IPS-15b (cell line): ENCODE data around the gene CBX8.

ENCODE experiments used
- H3K27me3 ChIP-seq: one replicate; pipeline ENCODE4 v1.6.1; 2013; ENCODE audit warnings: low read length; ENCODE audit not compliant: control insufficient read depth, insufficient read depth
- H3K36me3 ChIP-seq: one replicate; pipeline ENCODE4 v1.6.1; 2013; ENCODE audit warnings: low read length; ENCODE audit not compliant: control insufficient read depth, insufficient read depth
- H3K4me1 ChIP-seq: one replicate; pipeline ENCODE4 v1.6.1; 2013; ENCODE audit warnings: mild to moderate bottlenecking, low read length; ENCODE audit not compliant: control insufficient read depth, insufficient read depth
- H3K4me3 ChIP-seq: one replicate; pipeline ENCODE4 v1.5.1; 2013; ENCODE audit warnings: low read depth, low read length
- H3K9ac ChIP-seq: one replicate; pipeline ENCODE4 v1.6.1; 2013; ENCODE audit warnings: low read depth, mild to moderate bottlenecking, low read length
- H3K9me3 ChIP-seq: one replicate; pipeline ENCODE4 v1.6.1; 2013; ENCODE audit warnings: mild to moderate bottlenecking, low read length; ENCODE audit not compliant: control insufficient read depth, insufficient read depth

The CBX8 gene

DNA sequence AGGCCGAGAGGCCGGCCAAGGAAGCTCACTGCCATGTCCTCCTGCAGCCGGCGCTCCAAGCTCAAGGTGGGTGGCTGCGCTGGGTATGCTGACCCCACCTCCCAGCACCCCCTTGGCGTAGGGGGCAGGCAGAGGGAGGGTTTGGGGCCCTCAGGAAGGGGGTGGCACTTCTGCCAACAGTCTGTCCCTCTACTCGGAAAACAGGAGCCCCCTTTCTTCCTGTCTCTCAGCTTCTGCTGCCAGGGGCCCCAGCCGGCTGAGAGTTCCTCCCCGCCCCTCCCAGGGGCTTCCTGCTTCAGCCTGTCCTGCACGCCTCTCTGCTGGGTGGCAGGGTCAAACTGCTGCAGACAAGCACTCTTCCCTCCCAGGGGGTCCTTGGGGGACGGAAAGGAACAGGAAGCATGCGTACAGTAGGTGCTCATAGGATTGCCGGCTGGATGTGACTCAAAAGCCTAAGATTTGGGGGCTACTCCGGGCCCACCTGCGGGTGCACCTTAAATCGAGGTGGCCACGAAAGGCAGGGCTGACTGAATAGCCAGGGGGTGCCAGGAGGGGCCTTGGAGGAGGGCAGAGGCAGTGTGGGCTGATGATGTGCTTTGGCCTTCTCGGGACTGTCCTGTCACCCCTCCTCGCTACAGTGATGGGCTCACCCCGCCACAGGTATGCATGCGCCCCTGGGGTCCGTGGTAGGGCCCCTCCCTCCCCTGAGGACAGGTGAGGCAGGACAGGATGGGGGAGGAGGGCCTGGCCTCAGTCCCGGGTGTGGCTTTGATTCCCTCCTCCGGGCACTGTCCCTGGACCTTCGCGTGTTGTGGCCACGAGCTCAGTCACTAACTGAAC is 14.9 kb downstream of the CBX8 start:
- peaks cover 1% of the 10 kb centered on the region for H3K27me3 ChIP-seq
- H3K4me1 ChIP-seq, result peaks cover 4% of the 10 kb centered on the region
- no peak overlapping the region for H3K4me3 ChIP-seq
- H3K36me3 ChIP-seq, result peaks cover 40% of the 10 kb centered on the region
- H3K9me3 ChIP-seq, result no peaks in the 10 kb centered on the region
- H3K9ac ChIP-seq, result no peak overlapping the region

GRCh38 chr17:79781012-79781650 is 15.7 kb downstream of the CBX8 start:
- H3K36me3 ChIP-seq, result peaks cover 40% of the 10 kb centered on the region
- H3K4me1 ChIP-seq, result peaks cover 8% of the 10 kb centered on the region
- H3K9ac ChIP-seq, result no peak overlapping the region
- no peak overlapping the region for H3K4me3 ChIP-seq
- H3K27me3 ChIP-seq, result peaks cover 6% of the 10 kb centered on the region
- no peaks in the 10 kb centered on the region for H3K9me3 ChIP-seq

- peaks cover 8% of the 10 kb centered on the region for H3K4me1 ChIP-seq
- H3K9ac ChIP-seq, result no peak overlapping the region
- peaks cover 34% of the 10 kb centered on the region for H3K36me3 ChIP-seq
- no peaks in the 10 kb centered on the region for H3K9me3 ChIP-seq
- H3K27me3 ChIP-seq, result peaks cover 18% of the 10 kb centered on the region
- peak overlapping the region; percentile 72 for H3K4me3 ChIP-seq
Observed at GRCh38 chr17:79779661-79780365, 17.1 kb downstream of the CBX8 start.

GRCh38 chr17:79779084-79779529 is 17.8 kb downstream of the CBX8 start:
- Histone ChIP-seq H3K9ac (no peak overlapping the region), H3K4me3 (peak overlapping the region; percentile 72), H3K36me3 (peaks cover 27% of the 10 kb centered on the region), H3K27me3 (peaks cover 18% of the 10 kb centered on the region), H3K9me3 (no peaks in the 10 kb centered on the region), H3K4me1 (peaks cover 8% of the 10 kb centered on the region)

GRCh38 chr17:79778504-79779083 is 18.3 kb downstream of the CBX8 start:
- H3K9ac ChIP-seq, result no peak overlapping the region
- no peaks in the 10 kb centered on the region for H3K9me3 ChIP-seq

GRCh38 chr17:79777894-79778503 is 18.9 kb downstream of the CBX8 start, which contains the start of gene CBX2:
TSS of gene CBX2 (plus strand) at chr17:79778148. CDS start at chr17:79778236, 88 bp downstream.
- Histone ChIP-seq H3K4me3 (peak within 1 kb of the TSS; percentile 72), H3K27me3 (peaks cover 18% of the 10 kb centered on the region), H3K9ac (peak within 1 kb of the TSS; percentile 37), H3K9me3 (no peaks in the 10 kb centered on the region), H3K36me3 (peaks cover 21% of the 10 kb centered on the region), H3K4me1 (peaks cover 8% of the 10 kb centered on the region)

More at GRCh38 chr17:79778504-79779083, 18.3 kb downstream of the CBX8 start:
- Histone ChIP-seq H3K4me1 (peaks cover 8% of the 10 kb centered on the region), H3K4me3 (peak overlapping the region; percentile 72), H3K27me3 (peaks cover 18% of the 10 kb centered on the region), H3K36me3 (peaks cover 23% of the 10 kb centered on the region)

GRCh38 chr17:79777120-79777893 is 19.6 kb downstream of the CBX8 start:
- Histone ChIP-seq H3K36me3 (peaks cover 16% of the 10 kb centered on the region), H3K4me1 (peaks cover 8% of the 10 kb centered on the region), H3K9ac (peak overlapping the region; percentile 37), H3K9me3 (no peaks in the 10 kb centered on the region), H3K4me3 (peak overlapping the region; percentile 58), H3K27me3 (peaks cover 18% of the 10 kb centered on the region)

DNA sequence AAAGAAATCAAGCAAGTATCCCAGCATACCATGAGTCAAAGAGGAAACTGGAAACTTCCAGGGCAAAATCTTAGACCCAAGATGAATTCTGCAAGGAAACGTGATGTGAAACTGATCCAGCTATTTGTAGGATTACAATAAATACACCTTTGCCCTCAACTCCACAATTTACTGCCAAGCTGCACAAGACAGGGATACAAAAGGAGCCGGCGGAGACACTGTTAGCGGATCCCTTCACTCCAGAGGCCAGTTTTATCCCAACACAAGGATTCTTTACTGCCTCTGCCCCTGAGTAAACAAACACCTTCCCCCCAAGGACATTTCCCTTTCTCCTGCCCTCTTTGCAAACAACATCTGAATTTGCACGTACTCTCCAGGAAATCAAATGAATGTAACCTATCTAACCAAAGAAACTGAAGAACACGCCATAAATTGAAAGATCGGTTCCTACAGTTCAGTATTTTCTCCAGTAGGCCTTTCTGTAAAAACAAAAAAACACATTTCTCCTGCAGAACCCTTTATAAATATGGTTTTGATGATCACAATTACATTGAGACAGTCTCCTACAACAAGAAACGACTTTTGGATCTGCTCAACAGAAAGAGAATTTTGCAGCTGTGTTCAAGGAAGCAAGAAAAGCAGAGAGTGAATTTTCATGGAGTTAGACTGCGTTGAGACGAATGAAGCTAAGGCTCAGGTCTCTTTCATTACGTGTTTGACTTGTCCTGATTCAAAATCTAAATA is 20.3 kb downstream of the CBX8 start:
- H3K27me3 ChIP-seq, result peaks cover 18% of the 10 kb centered on the region
- H3K4me1 ChIP-seq, result peaks cover 8% of the 10 kb centered on the region
- peak overlapping the region; percentile 58 for H3K4me3 ChIP-seq
- no peak overlapping the region for H3K9ac ChIP-seq
- peaks cover 8% of the 10 kb centered on the region for H3K36me3 ChIP-seq
- H3K9me3 ChIP-seq, result no peaks in the 10 kb centered on the region

GRCh38 chr17:79775632-79776031 is 21.2 kb downstream of the CBX8 start:
- Histone ChIP-seq H3K36me3 (peaks cover 7% of the 10 kb centered on the region), H3K9me3 (no peaks in the 10 kb centered on the region), H3K9ac (no peak overlapping the region), H3K27me3 (peaks cover 18% of the 10 kb centered on the region), H3K4me1 (peaks cover 8% of the 10 kb centered on the region), H3K4me3 (no peak overlapping the region)

DNA sequence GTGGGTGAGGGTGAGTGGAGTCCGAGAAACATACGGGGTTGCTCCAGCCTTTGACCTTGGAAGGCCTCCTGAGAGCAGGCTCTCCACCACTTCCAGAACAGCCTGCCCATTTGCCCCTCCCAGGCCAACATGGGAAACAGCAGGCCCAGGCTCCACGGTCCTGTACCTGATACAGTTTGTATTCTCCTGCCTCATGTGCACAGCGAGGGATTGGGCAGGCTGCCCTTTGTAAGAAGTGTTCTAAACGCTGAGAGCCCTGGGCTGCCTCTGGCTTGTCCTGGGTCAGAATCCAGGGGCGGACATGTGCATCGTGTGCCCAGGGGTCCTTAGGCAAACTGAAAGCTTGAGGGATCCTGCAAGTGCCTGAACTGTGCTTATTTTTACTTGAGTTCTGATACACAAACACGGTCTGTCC is 22.3 kb downstream of the CBX8 start:
- Histone ChIP-seq H3K4me1 (peaks cover 6% of the 10 kb centered on the region), H3K27me3 (peaks cover 18% of the 10 kb centered on the region), H3K4me3 (no peak overlapping the region), H3K9me3 (no peaks in the 10 kb centered on the region), H3K36me3 (no peaks in the 10 kb centered on the region), H3K9ac (no peak overlapping the region)
